Measurements from ENCODE around the gene ASIC1.

Gene ASIC1

DNA sequence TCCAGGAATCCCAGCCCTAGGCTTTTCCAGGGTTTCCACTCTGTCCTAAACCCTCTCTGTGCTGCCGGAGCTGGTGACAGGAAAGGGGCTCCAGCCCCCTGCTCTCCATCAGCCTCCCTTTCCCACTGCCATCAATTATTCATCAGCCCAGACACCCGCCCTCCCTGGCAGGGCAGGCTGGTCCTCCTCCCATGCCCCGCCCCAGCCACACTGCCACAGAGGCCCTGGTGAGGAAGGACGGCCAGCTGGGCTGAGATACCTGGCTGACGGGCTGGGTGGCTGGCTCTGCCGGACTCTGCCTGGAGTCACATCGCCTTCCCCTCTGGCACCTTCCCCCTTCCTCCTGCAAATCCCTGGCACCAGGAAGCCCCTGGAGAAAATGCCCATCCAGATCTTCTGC is 15.8 kb downstream of the ASIC1 start:
- in situ Hi-C loops (cut with MboI; ENCODE audit: low sequenced_read_pairs, unreplicated experiment), result no loop called here
- TF ChIP-seq, protein P1, sequence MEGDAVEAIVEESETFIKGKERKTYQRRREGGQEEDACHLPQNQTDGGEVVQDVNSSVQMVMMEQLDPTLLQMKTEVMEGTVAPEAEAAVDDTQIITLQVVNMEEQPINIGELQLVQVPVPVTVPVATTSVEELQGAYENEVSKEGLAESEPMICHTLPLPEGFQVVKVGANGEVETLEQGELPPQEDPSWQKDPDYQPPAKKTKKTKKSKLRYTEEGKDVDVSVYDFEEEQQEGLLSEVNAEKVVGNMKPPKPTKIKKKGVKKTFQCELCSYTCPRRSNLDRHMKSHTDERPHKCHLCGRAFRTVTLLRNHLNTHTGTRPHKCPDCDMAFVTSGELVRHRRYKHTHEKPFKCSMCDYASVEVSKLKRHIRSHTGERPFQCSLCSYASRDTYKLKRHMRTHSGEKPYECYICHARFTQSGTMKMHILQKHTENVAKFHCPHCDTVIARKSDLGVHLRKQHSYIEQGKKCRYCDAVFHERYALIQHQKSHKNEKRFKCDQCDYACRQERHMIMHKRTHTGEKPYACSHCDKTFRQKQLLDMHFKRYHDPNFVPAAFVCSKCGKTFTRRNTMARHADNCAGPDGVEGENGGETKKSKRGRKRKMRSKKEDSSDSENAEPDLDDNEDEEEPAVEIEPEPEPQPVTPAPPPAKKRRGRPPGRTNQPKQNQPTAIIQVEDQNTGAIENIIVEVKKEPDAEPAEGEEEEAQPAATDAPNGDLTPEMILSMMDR (IDR thresholded peaks at IDR 0.05; ENCODE audit: borderline replicate concordance, control extremely low read depth, extremely low read depth, insufficient read depth, missing control alignments), result no peak
- DNase-seq (ENCODE audit: low spot score), result no peak

DNA sequence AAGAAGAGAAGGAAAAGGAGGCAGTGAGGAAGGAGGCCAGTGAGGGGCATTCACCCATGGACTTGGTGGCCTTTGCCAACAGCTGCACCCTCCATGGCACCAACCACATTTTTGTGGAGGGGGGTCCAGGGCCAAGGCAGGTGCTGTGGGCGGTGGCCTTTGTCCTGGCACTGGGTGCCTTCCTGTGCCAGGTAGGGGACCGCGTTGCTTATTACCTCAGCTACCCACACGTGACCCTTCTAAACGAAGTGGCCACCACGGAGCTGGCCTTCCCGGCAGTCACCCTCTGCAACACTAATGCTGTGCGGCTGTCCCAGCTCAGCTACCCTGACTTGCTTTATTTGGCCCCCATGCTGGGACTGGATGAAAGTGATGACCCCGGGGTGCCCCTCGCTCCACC is 16.3 kb downstream of the ASIC1 start:
- TF ChIP-seq, protein P1 (IDR thresholded peaks at IDR 0.05; ENCODE audit: borderline replicate concordance, control extremely low read depth, extremely low read depth, insufficient read depth, missing control alignments), result no peak
- in situ Hi-C loops (cut with MboI; ENCODE audit: low sequenced_read_pairs, unreplicated experiment), result no loop called here
- DNase-seq (ENCODE audit: low spot score), result no peak

DNA sequence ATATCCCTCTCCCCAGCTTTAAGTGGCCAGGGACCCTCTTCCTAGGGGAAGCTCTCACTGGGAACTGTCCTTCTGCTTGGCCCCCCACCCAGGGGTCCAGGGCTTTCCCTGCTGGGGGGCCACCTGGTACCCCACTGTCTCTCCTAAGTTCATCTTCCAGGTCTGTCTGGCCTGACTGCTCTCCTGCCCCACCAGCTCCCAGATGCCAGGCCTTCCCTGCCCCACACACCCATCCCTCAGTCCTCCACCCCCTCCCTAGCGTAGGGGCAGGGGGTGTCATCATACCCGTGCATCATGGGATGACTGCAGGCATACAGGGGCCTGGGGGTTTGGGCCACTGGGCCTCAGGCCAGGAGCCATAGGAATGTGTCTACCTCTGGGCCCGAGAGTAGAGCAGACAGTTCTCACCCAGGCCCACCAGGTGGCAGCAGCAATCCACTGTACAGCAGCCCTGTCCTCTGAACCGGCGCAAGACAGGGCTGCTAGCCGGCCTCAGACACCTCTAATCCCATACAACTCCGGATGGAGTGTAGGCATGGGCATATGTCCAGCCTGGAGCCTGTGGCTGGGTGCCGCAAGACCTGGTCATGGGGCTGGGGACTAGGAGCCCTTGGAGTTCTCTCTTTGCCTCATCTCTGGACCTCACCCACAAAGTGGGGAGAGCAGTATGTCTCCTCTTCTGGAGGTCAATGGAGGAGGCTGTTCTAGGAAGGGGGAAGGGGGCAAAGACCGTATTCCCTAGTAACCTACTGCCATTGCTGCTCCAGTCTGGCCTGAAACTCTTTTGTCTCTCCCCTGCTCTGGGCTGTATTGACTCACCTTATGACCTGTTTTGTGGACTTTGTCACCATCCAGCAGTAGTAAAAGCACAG is 17.8 kb downstream of the ASIC1 start:
- in situ Hi-C loops (cut with MboI; ENCODE audit: low sequenced_read_pairs, unreplicated experiment), result no loop called here
- peak; percentile 91 for DNase-seq (ENCODE audit: low spot score)
- TF ChIP-seq, protein P1 (IDR thresholded peaks at IDR 0.05; ENCODE audit: borderline replicate concordance, control extremely low read depth, extremely low read depth, insufficient read depth, missing control alignments), result peak; percentile 91

DNA sequence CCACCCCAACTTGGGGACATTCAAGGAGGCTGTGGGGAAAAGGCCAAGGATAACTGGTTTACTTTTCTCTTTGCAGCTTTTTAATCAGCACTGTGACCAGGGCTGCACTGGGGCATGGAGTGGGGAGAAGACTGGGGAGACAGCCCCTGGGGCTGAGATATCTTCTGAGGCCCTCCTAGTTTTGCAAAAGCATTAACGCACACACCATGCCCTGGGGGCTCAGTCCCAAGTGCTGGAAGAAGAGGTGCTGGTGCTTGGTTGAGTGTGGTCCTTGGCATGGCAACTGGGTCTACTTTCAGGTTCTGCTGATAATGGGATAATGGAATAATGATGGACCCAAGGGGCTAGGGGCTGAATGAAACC is 18.4 kb downstream of the ASIC1 start:
- in situ Hi-C loops (cut with MboI; ENCODE audit: low sequenced_read_pairs, unreplicated experiment), result no loop called here
- DNase-seq (ENCODE audit: low spot score), result no peak
- TF ChIP-seq, protein P1 (IDR thresholded peaks at IDR 0.05; ENCODE audit: borderline replicate concordance, control extremely low read depth, extremely low read depth, insufficient read depth, missing control alignments), result no peak

DNA sequence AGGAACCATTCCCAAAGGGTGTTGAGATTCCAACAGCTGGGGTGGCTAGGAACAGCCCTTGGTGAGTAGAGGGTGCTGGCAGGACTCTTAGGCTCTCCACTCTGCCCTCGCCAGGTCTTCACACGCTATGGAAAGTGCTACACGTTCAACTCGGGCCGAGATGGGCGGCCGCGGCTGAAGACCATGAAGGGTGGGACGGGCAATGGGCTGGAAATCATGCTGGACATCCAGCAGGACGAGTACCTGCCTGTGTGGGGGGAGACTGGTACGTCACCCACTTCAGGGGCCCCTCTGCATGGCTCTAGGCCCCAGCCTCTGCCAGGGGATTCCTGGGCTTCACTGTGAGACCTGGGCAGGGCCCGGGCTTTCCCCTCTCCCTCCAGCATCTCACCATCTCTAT is 19.7 kb downstream of the ASIC1 start:
- DNase-seq (ENCODE audit: low spot score), result no peak
- TF ChIP-seq, protein P1 (IDR thresholded peaks at IDR 0.05; ENCODE audit: borderline replicate concordance, control extremely low read depth, extremely low read depth, insufficient read depth, missing control alignments), result no peak
- in situ Hi-C loops (cut with MboI; ENCODE audit: low sequenced_read_pairs, unreplicated experiment), result no loop called here

DNA sequence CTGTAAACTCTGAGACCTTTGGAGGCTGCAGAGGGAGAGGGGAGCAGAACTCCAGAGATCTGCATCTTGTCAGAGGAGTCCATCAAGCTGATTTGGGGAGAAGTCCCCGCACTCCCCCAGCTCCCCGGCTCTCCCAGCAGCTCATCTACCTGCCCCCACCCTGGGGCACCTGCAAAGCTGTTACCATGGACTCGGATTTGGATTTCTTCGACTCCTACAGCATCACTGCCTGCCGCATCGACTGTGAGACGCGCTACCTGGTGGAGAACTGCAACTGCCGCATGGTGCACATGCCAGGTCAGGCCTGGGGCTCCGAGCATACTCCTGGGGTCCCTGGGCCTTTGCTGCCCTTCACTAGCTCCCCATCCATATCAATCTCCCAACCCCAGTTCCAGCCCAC is 20.9 kb downstream of the ASIC1 start:
- DNase-seq (ENCODE audit: low spot score), result no peak

More for the DNA sequence above, 20.9 kb downstream of the ASIC1 start:
- TF ChIP-seq, protein P1 (IDR thresholded peaks at IDR 0.05; ENCODE audit: borderline replicate concordance, control extremely low read depth, extremely low read depth, insufficient read depth, missing control alignments), result no peak
- in situ Hi-C loops (cut with MboI; ENCODE audit: low sequenced_read_pairs, unreplicated experiment), result no loop called here
